HCT116 (cell line): ENCODE data around the gene TOLLIP.

ENCODE experiments used
- ELF1 ChIP-seq: IDR thresholded peaks from 2 replicates; pipeline ENCODE4 v1.6.1; 2012; ENCODE audit warnings: low read depth, borderline replicate concordance
- EZH2 ChIP-seq: fragments of 200-600 bp; sonication (generic); IDR thresholded peaks from 2 replicates; pipeline ENCODE4 v1.6.1; 2017; ENCODE audit warnings: antibody characterized with exemption, mixed run types
- POLR2AphosphoS5 ChIP-seq: IDR thresholded peaks from 2 replicates; pipeline ENCODE4 v1.6.1; 2011; ENCODE audit warnings: mild to moderate bottlenecking, low read depth, low read length, moderate library complexity
- RAD21 ChIP-seq: IDR thresholded peaks from 2 replicates; pipeline ENCODE4 v1.6.1; 2012; ENCODE audit warnings: low read depth, mild to moderate bottlenecking
- REST ChIP-seq: IDR thresholded peaks from 2 replicates; pipeline ENCODE4 v1.6.1; 2012; ENCODE audit warnings: low read depth
- ZBTB33 ChIP-seq: IDR thresholded peaks from 2 replicates; pipeline ENCODE4 v1.6.1; 2011; ENCODE audit warnings: mild to moderate bottlenecking, low read length, moderate library complexity; ENCODE audit not compliant: insufficient replicate concordance; ENCODE audit errors: extremely low read depth
- TF ChIP-seq, protein P1 (sequence below): IDR thresholded peaks from 2 replicates; pipeline ENCODE4 v1.6.1; 2012
- TF ChIP-seq, protein P2 (sequence below), 3 experiments: fragments of 200-600 bp in 1 of 3; sonication (generic) in 1 of 3; IDR thresholded peaks in 2 of 3; conservative IDR thresholded peaks in 1 of 3; 2 replicates each; pipeline ENCODE4 v1.5.1; 2012 to 2017; ENCODE audit warnings: low read depth in 2 of 3, low read length in 2 of 3, antibody characterized with exemption in 1 of 3, borderline replicate concordance in 1 of 3, control low read depth in 1 of 3, mild to moderate bottlenecking in 1 of 3, mixed read lengths in 1 of 3, mixed run types in 1 of 3, moderate library complexity in 1 of 3; ENCODE audit not compliant: insufficient read depth in 1 of 3

DNA sequence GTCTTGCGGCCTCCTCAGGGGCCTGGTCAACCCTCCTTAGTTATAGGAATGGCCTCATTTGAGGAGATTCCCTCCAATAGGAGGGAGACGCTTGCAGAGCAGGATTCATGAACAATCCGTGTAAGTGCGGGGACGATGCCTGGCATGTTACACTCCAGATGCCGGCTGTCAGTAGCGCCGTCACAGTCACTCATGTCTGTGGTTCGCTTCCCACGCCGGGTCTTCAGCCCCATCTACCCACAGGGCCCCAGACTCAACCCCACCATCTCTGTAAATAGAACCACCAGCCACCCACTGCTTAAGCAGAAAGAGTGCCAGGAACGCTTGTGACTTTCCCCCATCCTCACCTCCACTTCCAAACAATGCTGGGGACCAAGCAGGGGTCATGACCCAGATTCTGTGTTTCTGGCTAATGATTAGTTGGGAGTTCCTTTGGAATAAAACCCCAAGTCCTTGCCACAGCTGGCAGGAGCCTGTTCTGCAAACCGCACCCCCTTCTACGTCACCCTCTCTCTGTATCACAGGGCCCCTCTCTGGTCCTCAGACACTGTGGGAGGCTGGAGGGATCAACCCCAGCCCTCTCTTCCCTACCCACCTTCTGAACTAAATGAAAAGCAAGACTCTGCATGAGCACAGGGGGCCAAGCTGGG, 38.8 kb upstream of the TOLLIP start:
- TF ChIP-seq, protein P1, sequence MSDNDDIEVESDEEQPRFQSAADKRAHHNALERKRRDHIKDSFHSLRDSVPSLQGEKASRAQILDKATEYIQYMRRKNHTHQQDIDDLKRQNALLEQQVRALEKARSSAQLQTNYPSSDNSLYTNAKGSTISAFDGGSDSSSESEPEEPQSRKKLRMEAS = no peak
- TF ChIP-seq ZBTB33 (no peak), RAD21 (no peak), EZH2 (no peak), REST (no peak), POLR2AphosphoS5 (no peak), ELF1 (no peak)
- TF ChIP-seq, protein P2, sequence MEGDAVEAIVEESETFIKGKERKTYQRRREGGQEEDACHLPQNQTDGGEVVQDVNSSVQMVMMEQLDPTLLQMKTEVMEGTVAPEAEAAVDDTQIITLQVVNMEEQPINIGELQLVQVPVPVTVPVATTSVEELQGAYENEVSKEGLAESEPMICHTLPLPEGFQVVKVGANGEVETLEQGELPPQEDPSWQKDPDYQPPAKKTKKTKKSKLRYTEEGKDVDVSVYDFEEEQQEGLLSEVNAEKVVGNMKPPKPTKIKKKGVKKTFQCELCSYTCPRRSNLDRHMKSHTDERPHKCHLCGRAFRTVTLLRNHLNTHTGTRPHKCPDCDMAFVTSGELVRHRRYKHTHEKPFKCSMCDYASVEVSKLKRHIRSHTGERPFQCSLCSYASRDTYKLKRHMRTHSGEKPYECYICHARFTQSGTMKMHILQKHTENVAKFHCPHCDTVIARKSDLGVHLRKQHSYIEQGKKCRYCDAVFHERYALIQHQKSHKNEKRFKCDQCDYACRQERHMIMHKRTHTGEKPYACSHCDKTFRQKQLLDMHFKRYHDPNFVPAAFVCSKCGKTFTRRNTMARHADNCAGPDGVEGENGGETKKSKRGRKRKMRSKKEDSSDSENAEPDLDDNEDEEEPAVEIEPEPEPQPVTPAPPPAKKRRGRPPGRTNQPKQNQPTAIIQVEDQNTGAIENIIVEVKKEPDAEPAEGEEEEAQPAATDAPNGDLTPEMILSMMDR (IDR thresholded peaks at IDR 0.05 in 2 of 3, conservative IDR thresholded peaks at IDR 0.05 in 1 of 3; ENCODE audit: borderline replicate concordance in 1 of 3, insufficient read depth in 1 of 3, low read depth in 2 of 3, low read length in 2 of 3) = no peak
